GM23338 (cell line): Measurements from ENCODE around the gene CCDC188. TPM values are rescaled to one million over a fixed set of nuclear protein-coding genes. Genes with fewer than 3 reads are reported as not detected.

Experiments used
- ATAC-seq: fragments of 200-7000 bp; cut with Tn5 transposase; 3 replicates; pipeline ENCODE4 v1.9.1; 2020
- DNase-seq: peaks from one replicate; pipeline ENCODE4 v3.0.0-alpha.2; 2015; ENCODE audit warnings: low spot score
- H2AFZ ChIP-seq: fragments of 200-600 bp; sonication (generic); 2 replicates; pipeline ENCODE4 v1.8.0; 2016; ENCODE audit warnings: antibody characterized with exemption, mild to moderate bottlenecking, moderate library complexity
- H3F3A ChIP-seq: fragments of 200-600 bp; sonication (generic); replicated peaks from 2 replicates; pipeline ENCODE4 v1.8.0; 2017; ENCODE audit warnings: antibody characterized with exemption, mixed run types, low read depth
- H3K27ac ChIP-seq: fragments of 200-600 bp; sonication (generic); 2 replicates; pipeline ENCODE4 v1.6.1; 2016; ENCODE audit warnings: low read depth
- H3K27me3 ChIP-seq: fragments of 200-600 bp; sonication (generic); 2 replicates; pipeline ENCODE4 v1.8.0; 2016; ENCODE audit warnings: mild to moderate bottlenecking, mixed run types, moderate library complexity; ENCODE audit not compliant: insufficient read depth
- H3K36me3 ChIP-seq: fragments of 200-600 bp; sonication (generic); 2 replicates; pipeline ENCODE4 v1.8.0; 2016; ENCODE audit warnings: mild to moderate bottlenecking; ENCODE audit not compliant: insufficient read depth
- H3K4me1 ChIP-seq: fragments of 200-600 bp; sonication (generic); 2 replicates; pipeline ENCODE4 v1.8.0; 2016; ENCODE audit warnings: mild to moderate bottlenecking, moderate library complexity; ENCODE audit not compliant: insufficient read depth
- H3K4me2 ChIP-seq: fragments of 200-600 bp; sonication (generic); 2 replicates; pipeline ENCODE4 v1.7.1; 2017; ENCODE audit warnings: mixed run types
- H3K4me3 ChIP-seq: fragments of 200-600 bp; sonication (generic); 2 replicates; pipeline ENCODE4 v1.6.1; 2016; ENCODE audit warnings: mixed run types
- H3K79me2 ChIP-seq: fragments of 200-600 bp; sonication (generic); replicated peaks from 2 replicates; pipeline ENCODE4 v1.8.0; 2017; ENCODE audit warnings: mild to moderate bottlenecking; ENCODE audit not compliant: insufficient read depth
- H3K9me2 ChIP-seq: fragments of 200-600 bp; sonication (generic); 2 replicates; pipeline ENCODE4 v1.8.0; 2017; ENCODE audit not compliant: insufficient read depth
- H4K20me1 ChIP-seq: fragments of 200-600 bp; sonication (generic); replicated peaks from 2 replicates; pipeline ENCODE4 v1.8.0; 2017; ENCODE audit warnings: mild to moderate bottlenecking; ENCODE audit not compliant: insufficient read depth
- H3K27ac Mint-ChIP-seq: 2 replicates; pipeline ENCODE4 v1.8.0; 2020; ENCODE audit warnings: inconsistent platforms, mild to moderate bottlenecking, moderate library complexity, mixed read lengths
- H3K27me3 Mint-ChIP-seq: 3 replicates; pipeline ENCODE4 v1.8.0; 2022; ENCODE audit warnings: low read depth, mild to moderate bottlenecking, moderate library complexity, mixed read lengths, inconsistent platforms; ENCODE audit not compliant: insufficient read depth, poor library complexity
- H3K36me3 Mint-ChIP-seq: 3 replicates; pipeline ENCODE4 v1.8.0; 2021; ENCODE audit warnings: low read depth, mild to moderate bottlenecking, inconsistent platforms, moderate library complexity, mixed read lengths
- H3K4me1 Mint-ChIP-seq: 3 replicates; pipeline ENCODE4 v1.8.0; 2020; ENCODE audit warnings: mild to moderate bottlenecking, inconsistent platforms, mixed read lengths
- H3K4me3 Mint-ChIP-seq: 3 replicates; pipeline ENCODE4 v1.8.0; 2021; ENCODE audit warnings: moderate library complexity, mild to moderate bottlenecking, inconsistent platforms, mixed read lengths
- H3K9me3 Mint-ChIP-seq: 3 replicates; pipeline ENCODE4 v1.8.0; 2020; ENCODE audit warnings: moderate library complexity, mild to moderate bottlenecking, inconsistent platforms, mixed read lengths
- CREB1 ChIP-seq: fragments of 250-450 bp; sonication (Bioruptor Pico); IDR thresholded peaks from 2 replicates; pipeline ENCODE4 v1.5.0; 2020; ENCODE audit warnings: low read depth, mild to moderate bottlenecking, moderate library complexity
- CTCF ChIP-seq, 2 experiments: fragments of 200-600 bp in 1 of 2; sonication (generic) in 1 of 2; conservative IDR thresholded peaks; 2 replicates each; pipeline versions ENCODE4 v1.5.1 to v1.6.1; 2016 to 2017; ENCODE audit warnings: antibody characterized with exemption in 2 of 2, low read depth in 2 of 2, mild to moderate bottlenecking in 2 of 2, moderate library complexity in 1 of 2
- ETS1 ChIP-seq: IDR thresholded peaks from 2 replicates; pipeline ENCODE4 v1.6.1; 2016; ENCODE audit warnings: antibody characterized with exemption
- EZH2 ChIP-seq: fragments of 200-600 bp; sonication (generic); IDR thresholded peaks from one replicate; pipeline ENCODE4 v1.8.0; 2017; ENCODE audit warnings: antibody characterized with exemption, mild to moderate bottlenecking, low read depth; ENCODE audit not compliant: unreplicated experiment
- EZH2phosphoT487 ChIP-seq: fragments of 200-600 bp; sonication (generic); IDR thresholded peaks from one replicate; pipeline ENCODE4 v1.8.1; 2018; ENCODE audit warnings: antibody characterized with exemption; ENCODE audit not compliant: unreplicated experiment
- JUNB ChIP-seq: IDR thresholded peaks from one replicate; pipeline ENCODE4 v1.6.1; 2016; ENCODE audit warnings: antibody characterized with exemption; ENCODE audit not compliant: unreplicated experiment
- NANOG ChIP-seq: IDR thresholded peaks from 2 replicates; pipeline ENCODE4 v1.6.1; 2016; ENCODE audit warnings: antibody characterized with exemption, borderline replicate concordance
- POLR2AphosphoS5 ChIP-seq: IDR thresholded peaks from 2 replicates; pipeline ENCODE4 v1.6.1; 2016; ENCODE audit warnings: antibody characterized with exemption, low read depth
- REST ChIP-seq: IDR thresholded peaks from one replicate; pipeline ENCODE4 v1.6.1; 2018; ENCODE audit warnings: antibody characterized with exemption; ENCODE audit not compliant: unreplicated experiment
- STAT1 ChIP-seq: IDR thresholded peaks from one replicate; pipeline ENCODE4 v1.6.1; 2016; ENCODE audit warnings: antibody characterized with exemption; ENCODE audit not compliant: unreplicated experiment
- ZNF114 ChIP-seq: fragments of 250-450 bp; sonication (Bioruptor Pico); IDR thresholded peaks from 2 replicates; pipeline ENCODE4 v1.5.0; 2020; ENCODE audit warnings: mild to moderate bottlenecking, moderate library complexity
- ZNF331 ChIP-seq: fragments of 250-450 bp; sonication (Bioruptor Pico); IDR thresholded peaks from 2 replicates; pipeline ENCODE4 v1.5.0; 2020; ENCODE audit warnings: low read depth, mild to moderate bottlenecking, moderate library complexity
- ZNF462 ChIP-seq: fragments of 250-450 bp; sonication (Bioruptor Pico); IDR thresholded peaks from 2 replicates; pipeline ENCODE4 v1.5.0; 2020; ENCODE audit warnings: mild to moderate bottlenecking, moderate library complexity
- polyA plus RNA-seq: library from polyadenylated mRNA; unstranded; fragments of >200 nt; fragmentation: Nextera tagmentation; extraction: Ambion mirVana; gene quantifications from 2 replicates; pipeline ENCODE4 v1.2.1, GENCODE V29; 2016
- total RNA-seq: library from RNA; depleted of rRNA; stranded (reverse); fragments of >200 nt; shearing (Covaris generic); gene quantifications from 2 replicates; pipeline ENCODE4 v1.2.3, GENCODE V29; 2014

Gene CCDC188
- total and polyA plus RNA-seq, 2 experiments from 2014 or later: not detected

GRCh38 chr22:20110359-20110985 lies 40.4 kb downstream of the CCDC188 start:
- no peak overlapping the region for H2AFZ ChIP-seq
- peaks cover 28% of the 10 kb centered on the region for H3F3A ChIP-seq
- peaks cover 3% of the 10 kb centered on the region for H3K4me1 Mint-ChIP-seq
- no peak overlapping the region for H3K4me3 ChIP-seq
- H3K27me3 ChIP-seq: no peaks in the 10 kb centered on the region
- no peaks in the 10 kb centered on the region for H3K4me1 ChIP-seq
- H3K4me3 Mint-ChIP-seq: no peak overlapping the region; the same call in 2 of the 3 replicates
- peak overlapping the region; percentile 83 for H3K27ac ChIP-seq
- H3K36me3 Mint-ChIP-seq: peaks cover 72% of the 10 kb centered on the region
- peaks cover 16% of the 10 kb centered on the region for H3K36me3 ChIP-seq
- DNase-seq (no peak), ATAC-seq (no peak)
- H3K9me3 Mint-ChIP-seq: no peaks in the 10 kb centered on the region
- peaks cover 2% of the 10 kb centered on the region; the same call in 1 of the 2 replicates for H3K79me2 ChIP-seq
- no peaks in the 10 kb centered on the region for H3K9me2 ChIP-seq
- H4K20me1 ChIP-seq: peaks cover 21% of the 10 kb centered on the region
- TF ChIP-seq ETS1 (no peak), NANOG (no peak), JUNB (no peak), ZNF331 (CRISPR knock-in tag) (no peak), ZNF462 (CRISPR knock-in tag) (no peak), REST (no peak), CTCF (conservative IDR thresholded peaks at IDR 0.05; ENCODE audit: low read depth in 2 of 2) (no peak), EZH2phosphoT487 (no peak), ZNF114 (CRISPR knock-in tag) (no peak), POLR2AphosphoS5 (no peak), CREB1 (CRISPR knock-in tag) (no peak), EZH2 (no peak), STAT1 (no peak)
- no peak overlapping the region for H3K4me2 ChIP-seq
- peaks cover 46% of the 10 kb centered on the region for H3K27me3 Mint-ChIP-seq
- H3K27ac Mint-ChIP-seq: no peak overlapping the region
